LoVo (cell line): ENCODE results near the gene DLX1.
"Not testable (repeated sequence)": the region's sequence is repeated elsewhere in the genome, so short reads cannot be mapped to it uniquely, and the experiment has no call there.

Source experiments
- DNase-seq: peaks from one replicate; pipeline ENCODE4 v3.0.0-alpha.2; 2016; ENCODE audit warnings: low spot score

DLX1 gene

GRCh38 chr2:172085460-172086159, at the start of gene DLX1:
TSS of gene DLX1 (plus strand) at chr2:172085507. CDS start at chr2:172085678, 171 bp downstream.
- no peak for DNase-seq

GRCh38 chr2:172038121-172038520, 47.2 kb upstream of the DLX1 start:
- DNase-seq, result no peak

- no peak for DNase-seq
Measured at GRCh38 chr2:172038604-172039003, 46.7 kb upstream of the DLX1 start.

- DNase-seq, result no peak
Measured at GRCh38 chr2:172039011-172039704, 46.1 kb upstream of the DLX1 start.

- DNase-seq, result no peak
Measured at GRCh38 chr2:172040311-172040710, 45.0 kb upstream of the DLX1 start.

GRCh38 chr2:172046080-172046678, 39.1 kb upstream of the DLX1 start:
- DNase-seq, result no peak

GRCh38 chr2:172046866-172047565, 38.3 kb upstream of the DLX1 start:
- no peak for DNase-seq

GRCh38 chr2:172047566-172048507, 37.5 kb upstream of the DLX1 start:
- DNase-seq, result no peak

GRCh38 chr2:172048508-172049503, 36.5 kb upstream of the DLX1 start:
- no peak for DNase-seq

- DNase-seq, result no peak
Measured at GRCh38 chr2:172049567-172050120, 35.7 kb upstream of the DLX1 start.

- DNase-seq, result no peak
Measured at GRCh38 chr2:172050479-172051125, 34.7 kb upstream of the DLX1 start.

- no peak for DNase-seq
Measured at GRCh38 chr2:172052000-172052983, 33.0 kb upstream of the DLX1 start.

- no peak for DNase-seq
Measured at GRCh38 chr2:172053486-172053885, 31.8 kb upstream of the DLX1 start.

GRCh38 chr2:172056293-172056692, 29.0 kb upstream of the DLX1 start:
- DNase-seq, result no peak

GRCh38 chr2:172058660-172059059, 26.6 kb upstream of the DLX1 start:
- no peak for DNase-seq

- not testable (repeated sequence) for DNase-seq
Measured at GRCh38 chr2:172060118-172060517, 25.2 kb upstream of the DLX1 start.

GRCh38 chr2:172062402-172063004, 22.8 kb upstream of the DLX1 start:
- no peak for DNase-seq

GRCh38 chr2:172063446-172063845, 21.9 kb upstream of the DLX1 start:
- DNase-seq, result no peak
